ENCODE measurements around the gene NHERF1. TPM values are rescaled to one million over a fixed set of nuclear protein-coding genes. Genes with fewer than 3 reads are reported as not detected.

NHERF1 gene
- total and polyA plus RNA-seq, 2 of the 13 experiments (the other 11 are each of a cell fraction or from before 2014, with no cell fraction given), result 169 to 269 TPM

DNA sequence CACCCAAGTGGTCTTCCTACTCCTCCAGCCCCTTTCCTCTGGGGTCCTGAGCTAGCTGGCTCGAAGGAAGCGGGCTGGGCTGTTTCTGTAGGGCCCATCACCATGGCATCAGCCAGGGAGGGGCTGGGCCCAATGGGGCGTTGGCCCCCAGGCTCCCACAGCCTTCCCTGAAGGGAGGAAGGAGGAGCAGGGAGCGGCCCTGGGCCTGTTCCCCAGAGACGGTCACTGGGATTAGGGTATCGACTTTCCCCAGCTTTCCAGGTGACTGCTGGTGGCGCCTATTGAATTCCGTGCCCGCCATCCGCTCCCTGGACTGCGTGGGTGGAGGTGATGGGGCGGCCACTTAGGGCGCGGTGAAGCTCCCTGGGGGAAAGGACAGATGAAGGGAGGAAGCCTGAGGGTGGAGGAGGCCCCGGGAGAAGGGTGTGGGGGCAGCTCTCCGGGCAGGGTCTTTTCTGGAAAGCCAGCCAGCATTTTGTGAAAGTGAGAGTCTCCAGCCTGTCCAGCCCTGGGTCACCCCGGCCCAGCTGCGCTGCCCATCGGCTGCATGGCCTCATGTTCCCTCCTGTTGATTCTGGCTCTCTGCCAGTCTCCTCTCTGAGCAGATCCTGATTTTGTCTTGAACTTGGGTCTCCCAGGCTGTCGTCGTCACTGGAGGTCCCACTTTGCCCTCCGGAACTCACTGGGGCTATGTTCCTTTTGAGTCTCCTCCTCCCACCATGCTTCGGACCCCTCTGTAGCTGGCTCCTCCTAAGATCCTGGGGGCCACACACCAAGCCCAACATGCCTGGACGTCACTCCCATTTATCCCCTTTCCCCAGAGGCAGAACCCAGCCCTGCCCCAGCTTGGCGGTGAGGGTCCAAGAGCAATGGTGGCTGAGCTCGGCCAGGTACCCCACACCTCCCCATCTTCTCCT lies 9.8 kb downstream of the NHERF1 start (continued):
- TF ChIP-seq, protein P1, sequence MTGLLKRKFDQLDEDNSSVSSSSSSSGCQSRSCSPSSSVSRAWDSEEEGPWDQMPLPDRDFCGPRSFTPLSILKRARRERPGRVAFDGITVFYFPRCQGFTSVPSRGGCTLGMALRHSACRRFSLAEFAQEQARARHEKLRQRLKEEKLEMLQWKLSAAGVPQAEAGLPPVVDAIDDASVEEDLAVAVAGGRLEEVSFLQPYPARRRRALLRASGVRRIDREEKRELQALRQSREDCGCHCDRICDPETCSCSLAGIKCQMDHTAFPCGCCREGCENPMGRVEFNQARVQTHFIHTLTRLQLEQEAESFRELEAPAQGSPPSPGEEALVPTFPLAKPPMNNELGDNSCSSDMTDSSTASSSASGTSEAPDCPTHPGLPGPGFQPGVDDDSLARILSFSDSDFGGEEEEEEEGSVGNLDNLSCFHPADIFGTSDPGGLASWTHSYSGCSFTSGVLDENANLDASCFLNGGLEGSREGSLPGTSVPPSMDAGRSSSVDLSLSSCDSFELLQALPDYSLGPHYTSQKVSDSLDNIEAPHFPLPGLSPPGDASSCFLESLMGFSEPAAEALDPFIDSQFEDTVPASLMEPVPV (CRISPR knock-in tag; IDR thresholded peaks at IDR 0.05), result no peak
- TF ChIP-seq ZNF12 (CRISPR knock-in tag; IDR thresholded peaks at IDR 0.05), result no peak
- TF ChIP-seq DNMT1 (CRISPR knock-in tag; IDR thresholded peaks at IDR 0.05), result no peak
- TF ChIP-seq SATB2 (CRISPR knock-in tag; IDR thresholded peaks at IDR 0.05), result no peak
- TF ChIP-seq, protein P2, sequence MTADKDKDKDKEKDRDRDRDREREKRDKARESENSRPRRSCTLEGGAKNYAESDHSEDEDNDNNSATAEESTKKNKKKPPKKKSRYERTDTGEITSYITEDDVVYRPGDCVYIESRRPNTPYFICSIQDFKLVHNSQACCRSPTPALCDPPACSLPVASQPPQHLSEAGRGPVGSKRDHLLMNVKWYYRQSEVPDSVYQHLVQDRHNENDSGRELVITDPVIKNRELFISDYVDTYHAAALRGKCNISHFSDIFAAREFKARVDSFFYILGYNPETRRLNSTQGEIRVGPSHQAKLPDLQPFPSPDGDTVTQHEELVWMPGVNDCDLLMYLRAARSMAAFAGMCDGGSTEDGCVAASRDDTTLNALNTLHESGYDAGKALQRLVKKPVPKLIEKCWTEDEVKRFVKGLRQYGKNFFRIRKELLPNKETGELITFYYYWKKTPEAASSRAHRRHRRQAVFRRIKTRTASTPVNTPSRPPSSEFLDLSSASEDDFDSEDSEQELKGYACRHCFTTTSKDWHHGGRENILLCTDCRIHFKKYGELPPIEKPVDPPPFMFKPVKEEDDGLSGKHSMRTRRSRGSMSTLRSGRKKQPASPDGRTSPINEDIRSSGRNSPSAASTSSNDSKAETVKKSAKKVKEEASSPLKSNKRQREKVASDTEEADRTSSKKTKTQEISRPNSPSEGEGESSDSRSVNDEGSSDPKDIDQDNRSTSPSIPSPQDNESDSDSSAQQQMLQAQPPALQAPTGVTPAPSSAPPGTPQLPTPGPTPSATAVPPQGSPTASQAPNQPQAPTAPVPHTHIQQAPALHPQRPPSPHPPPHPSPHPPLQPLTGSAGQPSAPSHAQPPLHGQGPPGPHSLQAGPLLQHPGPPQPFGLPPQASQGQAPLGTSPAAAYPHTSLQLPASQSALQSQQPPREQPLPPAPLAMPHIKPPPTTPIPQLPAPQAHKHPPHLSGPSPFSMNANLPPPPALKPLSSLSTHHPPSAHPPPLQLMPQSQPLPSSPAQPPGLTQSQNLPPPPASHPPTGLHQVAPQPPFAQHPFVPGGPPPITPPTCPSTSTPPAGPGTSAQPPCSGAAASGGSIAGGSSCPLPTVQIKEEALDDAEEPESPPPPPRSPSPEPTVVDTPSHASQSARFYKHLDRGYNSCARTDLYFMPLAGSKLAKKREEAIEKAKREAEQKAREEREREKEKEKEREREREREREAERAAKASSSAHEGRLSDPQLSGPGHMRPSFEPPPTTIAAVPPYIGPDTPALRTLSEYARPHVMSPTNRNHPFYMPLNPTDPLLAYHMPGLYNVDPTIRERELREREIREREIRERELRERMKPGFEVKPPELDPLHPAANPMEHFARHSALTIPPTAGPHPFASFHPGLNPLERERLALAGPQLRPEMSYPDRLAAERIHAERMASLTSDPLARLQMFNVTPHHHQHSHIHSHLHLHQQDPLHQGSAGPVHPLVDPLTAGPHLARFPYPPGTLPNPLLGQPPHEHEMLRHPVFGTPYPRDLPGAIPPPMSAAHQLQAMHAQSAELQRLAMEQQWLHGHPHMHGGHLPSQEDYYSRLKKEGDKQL (CRISPR knock-in tag; IDR thresholded peaks at IDR 0.05; ENCODE audit: low read depth), result no peak
- no peak for TF ChIP-seq NFE2L2 (IDR thresholded peaks at IDR 0.05; ENCODE audit: low read length)
- TF ChIP-seq CHD4 (IDR thresholded peaks at IDR 0.05; ENCODE audit: borderline replicate concordance, low read length), result no peak
- no peak for TF ChIP-seq ZNF335 (CRISPR knock-in tag; IDR thresholded peaks at IDR 0.05)
- TF ChIP-seq ZNF720 (CRISPR knock-in tag; IDR thresholded peaks at IDR 0.05), result no peak
- no peak for TF ChIP-seq ZNF674 (CRISPR knock-in tag; IDR thresholded peaks at IDR 0.05; ENCODE audit: low read depth)
- TF ChIP-seq U2AF1 (optimal IDR thresholded peaks at IDR 0.05; ENCODE audit: low read depth, low read length), result peak; percentile 19
- TF ChIP-seq, protein P3, sequence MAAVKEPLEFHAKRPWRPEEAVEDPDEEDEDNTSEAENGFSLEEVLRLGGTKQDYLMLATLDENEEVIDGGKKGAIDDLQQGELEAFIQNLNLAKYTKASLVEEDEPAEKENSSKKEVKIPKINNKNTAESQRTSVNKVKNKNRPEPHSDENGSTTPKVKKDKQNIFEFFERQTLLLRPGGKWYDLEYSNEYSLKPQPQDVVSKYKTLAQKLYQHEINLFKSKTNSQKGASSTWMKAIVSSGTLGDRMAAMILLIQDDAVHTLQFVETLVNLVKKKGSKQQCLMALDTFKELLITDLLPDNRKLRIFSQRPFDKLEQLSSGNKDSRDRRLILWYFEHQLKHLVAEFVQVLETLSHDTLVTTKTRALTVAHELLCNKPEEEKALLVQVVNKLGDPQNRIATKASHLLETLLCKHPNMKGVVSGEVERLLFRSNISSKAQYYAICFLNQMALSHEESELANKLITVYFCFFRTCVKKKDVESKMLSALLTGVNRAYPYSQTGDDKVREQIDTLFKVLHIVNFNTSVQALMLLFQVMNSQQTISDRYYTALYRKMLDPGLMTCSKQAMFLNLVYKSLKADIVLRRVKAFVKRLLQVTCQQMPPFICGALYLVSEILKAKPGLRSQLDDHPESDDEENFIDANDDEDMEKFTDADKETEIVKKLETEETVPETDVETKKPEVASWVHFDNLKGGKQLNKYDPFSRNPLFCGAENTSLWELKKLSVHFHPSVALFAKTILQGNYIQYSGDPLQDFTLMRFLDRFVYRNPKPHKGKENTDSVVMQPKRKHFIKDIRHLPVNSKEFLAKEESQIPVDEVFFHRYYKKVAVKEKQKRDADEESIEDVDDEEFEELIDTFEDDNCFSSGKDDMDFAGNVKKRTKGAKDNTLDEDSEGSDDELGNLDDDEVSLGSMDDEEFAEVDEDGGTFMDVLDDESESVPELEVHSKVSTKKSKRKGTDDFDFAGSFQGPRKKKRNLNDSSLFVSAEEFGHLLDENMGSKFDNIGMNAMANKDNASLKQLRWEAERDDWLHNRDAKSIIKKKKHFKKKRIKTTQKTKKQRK (IDR thresholded peaks at IDR 0.05; ENCODE audit: low read length), result no peak
- TF ChIP-seq ZNF562 (CRISPR knock-in tag; IDR thresholded peaks at IDR 0.05; ENCODE audit: borderline replicate concordance), result no peak
- TF ChIP-seq JUN (CRISPR knock-in tag; IDR thresholded peaks at IDR 0.05), result no peak
- TF ChIP-seq, protein P4, sequence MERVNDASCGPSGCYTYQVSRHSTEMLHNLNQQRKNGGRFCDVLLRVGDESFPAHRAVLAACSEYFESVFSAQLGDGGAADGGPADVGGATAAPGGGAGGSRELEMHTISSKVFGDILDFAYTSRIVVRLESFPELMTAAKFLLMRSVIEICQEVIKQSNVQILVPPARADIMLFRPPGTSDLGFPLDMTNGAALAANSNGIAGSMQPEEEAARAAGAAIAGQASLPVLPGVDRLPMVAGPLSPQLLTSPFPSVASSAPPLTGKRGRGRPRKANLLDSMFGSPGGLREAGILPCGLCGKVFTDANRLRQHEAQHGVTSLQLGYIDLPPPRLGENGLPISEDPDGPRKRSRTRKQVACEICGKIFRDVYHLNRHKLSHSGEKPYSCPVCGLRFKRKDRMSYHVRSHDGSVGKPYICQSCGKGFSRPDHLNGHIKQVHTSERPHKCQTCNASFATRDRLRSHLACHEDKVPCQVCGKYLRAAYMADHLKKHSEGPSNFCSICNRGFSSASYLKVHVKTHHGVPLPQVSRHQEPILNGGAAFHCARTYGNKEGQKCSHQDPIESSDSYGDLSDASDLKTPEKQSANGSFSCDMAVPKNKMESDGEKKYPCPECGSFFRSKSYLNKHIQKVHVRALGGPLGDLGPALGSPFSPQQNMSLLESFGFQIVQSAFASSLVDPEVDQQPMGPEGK (CRISPR knock-in tag; IDR thresholded peaks at IDR 0.05), result peak; percentile 40; the same call in 1 of the 2 replicates
